AG09309 (cell line): ENCODE measurements around the gene TMEM121.

Source experiments
- DNase-seq: peaks from one replicate; pipeline ENCODE4 v3.0.0-alpha.2; 2010; ENCODE audit warnings: low read depth
- H3K4me3 ChIP-seq: 2 replicates; pipeline ENCODE4 v1.5.1; 2011; ENCODE audit warnings: mild to moderate bottlenecking, low read depth, low read length, moderate library complexity; ENCODE audit not compliant: control insufficient read depth
- CTCF ChIP-seq: IDR thresholded peaks from 2 replicates; pipeline ENCODE4 v1.5.1; 2011; ENCODE audit warnings: mild to moderate bottlenecking, low read depth, low read length, inconsistent platforms; ENCODE audit not compliant: insufficient read depth, control insufficient read depth; ENCODE audit errors: missing control alignments

TMEM121 gene

GRCh38 chr14:105529319-105529568 is 2.9 kb downstream of the TMEM121 start:
- TF ChIP-seq CTCF, result no peak
- DNase-seq, result no peak
- H3K4me3 ChIP-seq, result no peak overlapping the region

- no peak overlapping the region for H3K4me3 ChIP-seq
- TF ChIP-seq CTCF, result no peak
- DNase-seq, result no peak
Measured at GRCh38 chr14:105529569-105530284, 3.3 kb downstream of the TMEM121 start.

- no peak for TF ChIP-seq CTCF
- DNase-seq, result no peak
- no peak overlapping the region for H3K4me3 ChIP-seq
Measured at GRCh38 chr14:105530285-105531087, 4.1 kb downstream of the TMEM121 start.

- DNase-seq, result no peak
- H3K4me3 ChIP-seq, result no peak overlapping the region
- no peak for TF ChIP-seq CTCF
Measured at GRCh38 chr14:105531088-105531893, 4.9 kb downstream of the TMEM121 start.

GRCh38 chr14:105531894-105532623 is 5.7 kb downstream of the TMEM121 start:
- no peak for DNase-seq
- no peak for TF ChIP-seq CTCF

GRCh38 chr14:105532735-105533141 is 6.4 kb downstream of the TMEM121 start:
- TF ChIP-seq CTCF, result peak; percentile 38
- no peak overlapping the region for H3K4me3 ChIP-seq
- DNase-seq, result no peak

More at GRCh38 chr14:105531894-105532623, 5.7 kb downstream of the TMEM121 start:
- H3K4me3 ChIP-seq, result no peak overlapping the region
